Measurements from ENCODE around the gene CAMTA1. TPM values are rescaled to one million over a fixed set of nuclear protein-coding genes. Genes with fewer than 3 reads are reported as not detected.

Gene CAMTA1
- total RNA-seq, 1 donor from 2014 or later: 72.4 TPM

- intact Hi-C loops (cut with DNase I): no loop called here
- ATAC-seq (no peak), DNase-seq (ENCODE audit: low spot score) (no peak)
Observed at GRCh38 chr1:6775261-6776043, 9.8 kb upstream of the CAMTA1 start.

DNA sequence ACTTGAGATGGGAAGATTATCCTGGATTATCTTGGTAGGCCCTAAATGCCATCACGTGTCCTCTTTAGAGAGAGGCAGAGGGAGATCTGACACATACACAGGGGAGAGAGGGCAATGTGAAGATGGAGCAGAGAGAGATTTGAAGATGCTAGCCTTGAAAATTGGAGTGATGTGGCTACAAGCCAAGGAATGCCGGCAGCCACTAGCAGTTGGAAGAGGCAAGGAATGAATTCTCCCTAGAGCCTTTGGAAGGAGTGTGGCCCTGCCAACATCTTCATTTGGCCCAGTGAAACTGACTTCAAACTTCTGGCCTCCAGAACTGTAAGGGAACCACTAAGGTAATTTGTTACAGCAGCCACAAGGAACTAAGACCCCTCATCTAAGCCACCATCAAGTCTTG, 8.9 kb upstream of the CAMTA1 start:
- ATAC-seq (no peak), DNase-seq (ENCODE audit: low spot score) (no peak)
- intact Hi-C loops (cut with DNase I): no loop called here

DNA sequence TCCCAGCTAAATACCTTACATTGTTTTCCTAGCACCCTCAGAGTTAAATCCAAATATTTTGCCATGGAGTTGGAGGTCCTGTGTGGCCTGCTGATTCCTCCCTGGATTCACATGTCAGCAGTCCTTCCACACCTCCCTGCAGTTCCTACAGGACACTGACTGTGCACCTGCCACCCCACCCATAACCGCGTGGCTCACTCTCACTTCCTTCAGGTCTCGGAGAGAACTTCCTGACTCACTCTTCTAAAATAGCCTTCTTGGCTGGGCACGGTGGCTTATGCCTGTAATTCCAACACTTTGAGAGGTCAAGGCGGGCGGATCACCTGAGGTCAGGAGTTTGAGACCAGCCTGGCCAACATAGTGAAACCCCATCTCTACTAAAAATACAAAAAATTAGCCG, 8.4 kb upstream of the CAMTA1 start:
- ATAC-seq (no peak), DNase-seq (ENCODE audit: low spot score) (no peak)
- intact Hi-C loops (cut with DNase I): no loop called here

- ATAC-seq (no peak), DNase-seq (ENCODE audit: low spot score) (no peak)
- intact Hi-C loops (cut with DNase I): no loop called here
Observed at GRCh38 chr1:6777813-6778212, 7.4 kb upstream of the CAMTA1 start.

GRCh38 chr1:6779089-6779805, 6.0 kb upstream of the CAMTA1 start:
- ATAC-seq (no peak), DNase-seq (ENCODE audit: low spot score) (no peak)
- intact Hi-C loops (cut with DNase I): no loop called here

DNA sequence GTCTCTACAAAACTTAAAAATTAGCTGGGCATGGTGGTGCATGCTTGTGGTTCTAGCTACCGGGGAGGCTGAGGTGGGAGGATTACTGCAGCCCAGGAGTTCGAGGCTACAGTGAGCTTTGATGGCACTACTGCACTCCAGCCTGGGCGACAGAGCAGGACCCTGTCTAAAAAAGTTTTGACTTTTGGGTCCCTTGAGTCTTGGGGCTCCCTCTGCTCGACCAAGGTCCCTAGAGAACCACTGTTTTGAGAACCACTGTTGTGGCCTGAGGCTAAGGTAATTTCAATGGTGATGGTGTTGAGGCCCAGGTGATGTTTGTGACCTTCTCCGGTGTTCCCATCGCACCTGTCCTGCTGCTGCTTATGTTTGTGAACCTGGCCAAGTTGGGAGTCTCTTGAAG, 3.1 kb upstream of the CAMTA1 start:
- intact Hi-C loops (cut with DNase I): no loop called here
- DNase-seq (ENCODE audit: low spot score): no peak
- no peak for ATAC-seq

DNA sequence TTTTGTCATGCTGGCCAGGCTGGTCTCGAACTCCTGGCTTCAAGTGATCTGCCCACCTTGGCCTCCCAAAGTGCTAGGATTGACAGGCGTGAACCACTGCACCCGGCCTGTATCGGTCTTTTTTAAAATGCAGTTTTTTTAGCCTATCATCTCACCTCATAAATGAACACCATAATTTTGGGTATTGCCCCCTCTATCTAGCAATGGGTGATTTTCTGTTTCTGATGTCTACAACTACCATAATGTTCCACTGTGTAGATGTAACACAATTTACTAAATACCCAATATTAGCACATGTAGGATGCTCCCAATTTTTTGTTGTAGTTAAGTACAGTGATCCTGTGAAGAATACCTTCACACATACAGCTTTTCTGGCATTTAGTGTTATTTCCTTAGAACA, 2.0 kb upstream of the CAMTA1 start:
- intact Hi-C loops (cut with DNase I): no loop called here

GRCh38 chr1:6783936-6784559, 1.2 kb upstream of the CAMTA1 start:
- intact Hi-C loops (cut with DNase I): no loop called here
- DNase-seq (ENCODE audit: low spot score) (no peak), ATAC-seq (no peak)

More for the DNA sequence above, 2.0 kb upstream of the CAMTA1 start:
- no peak for ATAC-seq
- DNase-seq (ENCODE audit: low spot score): no peak

GRCh38 chr1:6784560-6785317, 515 bp upstream of the CAMTA1 start:
- intact Hi-C loops (cut with DNase I): no loop called here
- peak; percentile 100 for DNase-seq (ENCODE audit: low spot score)
- ATAC-seq: peak; percentile 99

DNA sequence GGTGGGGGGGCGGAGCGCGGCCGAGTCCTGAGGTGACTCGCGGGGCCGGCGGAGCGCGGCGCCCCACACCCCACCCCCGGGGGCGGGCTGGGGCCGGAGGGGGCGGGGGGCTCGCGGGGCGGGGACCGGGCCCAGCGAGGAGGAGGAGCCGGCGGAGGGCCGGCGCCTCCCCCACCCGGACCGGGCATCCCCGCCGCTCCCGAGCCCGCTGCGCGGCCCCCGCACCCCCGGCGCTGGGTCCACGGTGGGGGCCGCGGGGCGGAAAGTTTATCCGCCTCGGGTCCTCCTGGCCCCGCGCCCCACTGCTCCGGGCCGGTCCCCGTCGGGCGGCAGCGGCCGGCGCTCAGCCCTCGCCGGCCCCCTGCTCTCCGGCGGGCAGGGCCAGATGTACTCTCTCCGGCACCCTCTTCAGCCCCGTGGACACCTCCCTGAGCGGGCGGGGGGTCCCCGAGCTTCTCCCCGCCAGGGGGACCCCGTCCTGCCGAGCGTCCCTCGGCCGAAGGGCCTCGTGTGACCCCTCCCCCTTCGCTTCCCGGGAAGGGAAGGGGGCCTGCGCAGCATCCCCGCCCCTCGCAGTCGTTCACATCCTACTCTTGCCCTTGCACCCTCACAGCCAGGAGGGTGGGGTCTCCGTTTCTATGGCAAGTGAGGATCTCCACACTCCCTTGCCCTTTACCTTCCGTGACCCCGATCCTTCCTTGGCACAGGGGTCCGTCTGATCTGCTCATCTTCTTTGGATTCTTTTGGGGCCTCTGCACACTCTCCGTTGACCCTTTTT, 663 bp downstream of the CAMTA1 start:
- ATAC-seq: no peak

DNA sequence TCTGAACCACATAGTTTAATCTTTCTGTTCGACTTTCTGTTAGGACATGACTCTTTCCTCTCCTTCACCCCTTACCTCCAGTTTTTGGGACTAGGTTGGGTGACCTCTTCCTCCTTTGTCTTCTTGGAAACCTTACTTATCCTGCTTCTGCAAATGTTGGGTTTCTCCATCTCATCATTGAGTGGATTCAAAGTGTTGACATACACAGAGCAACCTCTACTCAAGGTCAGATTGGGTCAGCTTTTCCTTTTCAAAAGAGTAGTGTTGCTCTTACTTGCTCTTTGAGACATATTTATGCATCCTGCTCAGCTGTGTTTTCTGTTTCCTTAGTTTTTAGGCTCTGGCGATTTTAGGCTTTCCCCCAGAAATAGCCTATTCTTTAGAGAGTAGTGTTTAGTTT, 3.7 kb downstream of the CAMTA1 start:
- DNase-seq (ENCODE audit: low spot score) (no peak), ATAC-seq (no peak)
- intact Hi-C loops (cut with DNase I): no loop called here

More for the DNA sequence above, 663 bp downstream of the CAMTA1 start:
- intact Hi-C loops (cut with DNase I): no loop called here
- DNase-seq (ENCODE audit: low spot score): peak; percentile 74

DNA sequence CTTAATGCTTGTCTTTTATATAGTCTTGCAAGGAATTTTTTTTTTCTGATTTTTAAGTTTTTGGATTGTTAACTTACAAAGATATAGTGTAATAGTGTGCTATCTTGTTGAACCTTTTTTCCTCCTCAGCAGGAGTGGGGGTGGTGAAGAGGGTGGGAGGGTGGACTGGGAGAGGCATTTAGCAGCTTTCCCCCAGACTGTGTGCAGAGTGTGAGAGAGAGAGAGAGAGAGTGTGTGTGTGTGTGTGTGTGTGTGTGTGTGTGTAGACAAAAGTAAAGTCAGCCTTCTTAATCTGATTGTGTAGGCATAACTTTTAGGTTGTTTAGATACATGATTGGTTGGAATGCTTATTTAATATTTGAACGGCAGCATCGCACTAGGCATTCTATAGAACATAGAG, 4.9 kb downstream of the CAMTA1 start:
- ATAC-seq: no peak
- no peak for DNase-seq (ENCODE audit: low spot score)
- intact Hi-C loops (cut with DNase I): no loop called here

GRCh38 chr1:6794164-6794563, 8.9 kb downstream of the CAMTA1 start:
- no peak for DNase-seq (ENCODE audit: low spot score)
- no peak for ATAC-seq
- intact Hi-C loops (cut with DNase I): no loop called here

- intact Hi-C loops (cut with DNase I): no loop called here
- no peak for DNase-seq (ENCODE audit: low spot score)
- no peak for ATAC-seq
Observed at GRCh38 chr1:6795203-6795602, 9.9 kb downstream of the CAMTA1 start.

DNA sequence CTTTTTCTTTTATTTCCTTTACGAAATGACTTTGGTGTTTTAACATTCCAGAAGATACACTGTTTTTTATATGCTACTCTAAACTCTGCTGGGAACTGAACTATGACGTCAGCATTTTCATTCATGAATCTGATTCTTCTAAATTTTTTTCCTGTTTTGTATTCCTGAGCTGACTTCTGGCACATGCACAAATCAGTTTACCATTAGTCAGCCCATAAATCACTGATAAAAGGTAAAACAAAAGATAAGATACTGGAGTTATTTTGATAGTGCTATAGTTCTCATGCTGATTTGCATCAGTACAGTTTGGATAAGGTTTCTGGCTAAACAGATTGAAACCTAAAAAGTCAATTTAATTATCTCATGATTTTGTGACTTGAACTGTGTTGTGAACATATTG, 10.4 kb downstream of the CAMTA1 start:
- no peak for DNase-seq (ENCODE audit: low spot score)
- ATAC-seq: no peak
- intact Hi-C loops (cut with DNase I): no loop called here

GRCh38 chr1:6796095-6796494, 10.8 kb downstream of the CAMTA1 start:
- intact Hi-C loops (cut with DNase I): no loop called here
- no peak for DNase-seq (ENCODE audit: low spot score)
- no peak for ATAC-seq

DNA sequence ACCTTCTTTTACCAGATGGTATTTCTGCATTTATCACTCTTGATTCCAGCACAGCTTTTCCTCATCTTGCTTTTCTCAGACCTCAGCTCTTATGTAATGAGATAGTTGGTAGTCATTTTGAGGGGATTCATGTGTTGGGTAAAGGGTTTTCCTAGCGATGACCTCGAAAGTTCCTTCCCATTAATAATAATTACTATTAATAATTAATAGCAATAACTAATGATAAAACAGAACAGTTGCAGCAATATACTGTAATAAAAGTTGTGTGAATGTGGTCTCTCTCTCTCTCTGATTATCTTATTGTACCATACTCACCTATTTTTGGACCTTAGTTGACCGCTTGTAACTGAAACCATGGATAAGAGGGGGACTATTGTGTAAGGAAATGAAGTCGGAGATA, 14.2 kb downstream of the CAMTA1 start:
- intact Hi-C loops (cut with DNase I): no loop called here
- ATAC-seq (no peak), DNase-seq (ENCODE audit: low spot score) (no peak)

GRCh38 chr1:6800745-6801144, 15.5 kb downstream of the CAMTA1 start:
- DNase-seq (ENCODE audit: low spot score) (no peak), ATAC-seq (no peak)
- intact Hi-C loops (cut with DNase I): no loop called here

- intact Hi-C loops (cut with DNase I): no loop called here
- no peak for ATAC-seq
Observed at GRCh38 chr1:6801199-6801598, 15.9 kb downstream of the CAMTA1 start.

More at GRCh38 chr1:6801199-6801598, 15.9 kb downstream of the CAMTA1 start:
- no peak for DNase-seq (ENCODE audit: low spot score)

Data from sciatic nerve (tissue), 2 donors.